Choroid plexus epithelial cell (primary cell): ENCODE results near the gene CCNB1.

Source experiments
- DNase-seq: peaks from one replicate; pipeline ENCODE4 v3.0.0-alpha.2; 2010; ENCODE audit warnings: low read depth
- H3K4me3 ChIP-seq: 2 replicates; pipeline ENCODE4 v1.5.1; 2011; ENCODE audit warnings: low read depth, mild to moderate bottlenecking, control low read depth, low read length, moderate library complexity
- TF ChIP-seq, protein P1 (sequence below): conservative IDR thresholded peaks from 2 replicates; pipeline ENCODE4 v1.5.1; 2011; ENCODE audit warnings: low read depth, mild to moderate bottlenecking, control low read depth, inconsistent platforms, low read length, moderate library complexity

The CCNB1 gene

GRCh38 chr5:69184621-69185020, 17.7 kb downstream of the CCNB1 start:
- TF ChIP-seq, protein P1, sequence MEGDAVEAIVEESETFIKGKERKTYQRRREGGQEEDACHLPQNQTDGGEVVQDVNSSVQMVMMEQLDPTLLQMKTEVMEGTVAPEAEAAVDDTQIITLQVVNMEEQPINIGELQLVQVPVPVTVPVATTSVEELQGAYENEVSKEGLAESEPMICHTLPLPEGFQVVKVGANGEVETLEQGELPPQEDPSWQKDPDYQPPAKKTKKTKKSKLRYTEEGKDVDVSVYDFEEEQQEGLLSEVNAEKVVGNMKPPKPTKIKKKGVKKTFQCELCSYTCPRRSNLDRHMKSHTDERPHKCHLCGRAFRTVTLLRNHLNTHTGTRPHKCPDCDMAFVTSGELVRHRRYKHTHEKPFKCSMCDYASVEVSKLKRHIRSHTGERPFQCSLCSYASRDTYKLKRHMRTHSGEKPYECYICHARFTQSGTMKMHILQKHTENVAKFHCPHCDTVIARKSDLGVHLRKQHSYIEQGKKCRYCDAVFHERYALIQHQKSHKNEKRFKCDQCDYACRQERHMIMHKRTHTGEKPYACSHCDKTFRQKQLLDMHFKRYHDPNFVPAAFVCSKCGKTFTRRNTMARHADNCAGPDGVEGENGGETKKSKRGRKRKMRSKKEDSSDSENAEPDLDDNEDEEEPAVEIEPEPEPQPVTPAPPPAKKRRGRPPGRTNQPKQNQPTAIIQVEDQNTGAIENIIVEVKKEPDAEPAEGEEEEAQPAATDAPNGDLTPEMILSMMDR = no peak
- no peak for DNase-seq
- no peak overlapping the region for H3K4me3 ChIP-seq

DNA sequence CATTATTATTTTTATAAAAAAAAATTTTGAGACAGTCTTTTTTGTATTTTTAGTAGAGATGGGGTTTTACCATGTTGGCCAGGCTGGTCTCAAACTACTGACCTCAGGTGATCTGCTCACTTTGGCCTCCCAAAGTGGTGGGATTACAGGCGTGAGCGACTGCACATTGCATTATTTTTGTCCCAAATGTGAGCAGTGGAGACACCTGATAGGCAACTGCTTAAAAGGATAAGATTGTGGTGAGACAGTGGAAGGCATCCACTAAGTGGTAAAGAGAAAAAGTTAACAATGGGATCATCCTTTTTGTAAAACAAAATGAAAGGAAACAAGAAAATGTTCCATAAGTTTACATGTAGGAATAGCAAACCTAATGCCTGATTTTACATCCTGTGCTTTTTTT, 20.4 kb downstream of the CCNB1 start:
- H3K4me3 ChIP-seq = no peak overlapping the region
- TF ChIP-seq, protein P1 = no peak
- DNase-seq = no peak

DNA sequence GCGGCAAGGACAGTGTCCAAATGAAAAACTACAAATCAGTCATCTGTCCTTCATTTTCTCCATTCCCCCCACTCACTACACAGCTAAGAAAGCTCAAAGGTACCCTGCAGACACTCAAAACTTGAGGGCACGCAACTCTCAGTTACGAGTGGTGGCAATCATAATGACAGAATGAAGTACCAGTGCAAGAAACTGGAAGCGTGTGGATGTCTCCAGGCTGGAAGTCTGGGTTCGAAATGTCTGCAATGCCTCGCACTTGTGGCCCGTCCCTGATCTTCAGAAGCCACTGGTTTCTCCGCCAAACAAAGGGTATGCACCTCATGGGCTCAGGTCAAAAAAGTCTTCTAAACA, 21.8 kb downstream of the CCNB1 start:
- no peak for DNase-seq
- peak overlapping the region; percentile 75 for H3K4me3 ChIP-seq
- TF ChIP-seq, protein P1 = no peak

DNA sequence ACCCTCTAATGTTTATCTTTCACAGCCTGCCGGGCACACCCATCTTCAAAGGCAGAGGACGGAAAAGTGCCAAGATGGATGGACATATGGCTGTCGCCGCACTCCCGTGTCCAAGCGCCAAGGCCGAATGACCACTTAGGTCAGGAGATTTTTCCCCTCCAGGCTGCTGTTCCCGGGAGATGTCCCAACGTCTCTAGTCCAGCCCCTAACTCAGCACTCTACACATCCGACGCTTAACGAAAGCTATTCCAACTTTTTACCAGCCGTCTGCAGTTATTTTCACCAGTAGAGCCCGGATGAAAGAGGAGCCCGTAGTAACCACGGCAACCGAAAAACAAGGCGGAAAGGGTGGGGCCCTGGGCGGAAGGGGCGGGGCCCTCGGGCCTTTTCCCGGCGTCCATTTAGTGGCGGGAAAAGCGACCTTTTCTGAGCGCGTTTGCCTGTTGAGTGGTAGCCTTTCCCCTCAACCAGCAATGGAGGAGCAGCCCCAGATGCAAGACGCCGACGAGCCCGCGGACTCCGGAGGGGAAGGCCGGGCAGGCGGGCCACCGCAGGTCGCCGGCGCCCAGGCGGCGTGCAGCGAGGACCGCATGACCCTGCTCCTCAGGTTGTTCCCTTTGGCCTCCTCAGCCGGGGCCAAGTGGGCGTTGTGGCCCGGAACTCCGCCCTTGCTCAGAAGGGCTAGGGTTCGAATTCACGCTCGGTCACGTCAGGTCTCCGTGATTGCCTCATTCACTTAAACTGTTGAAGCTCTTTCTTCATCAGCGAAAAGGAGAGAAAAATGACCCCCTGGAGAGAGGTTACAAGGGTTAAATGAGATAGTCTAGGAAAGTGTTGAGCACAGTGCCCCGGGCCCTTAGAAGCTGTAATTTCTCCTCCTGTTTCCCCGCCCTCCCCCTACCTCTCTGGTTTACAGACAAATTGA, 22.5 kb downstream of the CCNB1 start, which contains the start of gene CENPH:
CENPH (plus strand) TSS at position 422 of the 925 bp plus-strand sequence; CDS start at position 474, 52 bp downstream.
- TF ChIP-seq, protein P1 = no peak
- peak within 1 kb of the TSS; percentile 75 for H3K4me3 ChIP-seq
- peak; percentile 93 for DNase-seq

DNA sequence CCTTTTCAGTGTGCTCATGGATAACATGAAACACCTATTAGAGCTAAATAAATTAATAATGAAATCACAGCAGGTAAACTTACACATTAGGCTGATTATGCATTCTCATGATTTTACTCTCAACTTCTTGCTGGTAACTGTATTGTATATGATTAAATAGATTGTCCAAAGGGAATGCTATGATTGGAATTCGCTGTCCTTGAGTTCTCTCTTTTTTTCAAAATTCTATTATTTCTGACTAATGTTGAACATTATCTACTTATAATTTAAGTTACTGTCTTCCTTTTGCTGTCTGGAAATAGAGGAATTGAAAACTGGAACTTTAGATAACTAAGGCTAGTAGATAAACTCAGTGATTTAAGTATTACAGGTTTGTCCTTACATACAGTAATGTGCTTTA, 35.5 kb downstream of the CCNB1 start:
- peak; percentile 31 for DNase-seq
- no peak overlapping the region for H3K4me3 ChIP-seq
- TF ChIP-seq, protein P1 = no peak

DNA sequence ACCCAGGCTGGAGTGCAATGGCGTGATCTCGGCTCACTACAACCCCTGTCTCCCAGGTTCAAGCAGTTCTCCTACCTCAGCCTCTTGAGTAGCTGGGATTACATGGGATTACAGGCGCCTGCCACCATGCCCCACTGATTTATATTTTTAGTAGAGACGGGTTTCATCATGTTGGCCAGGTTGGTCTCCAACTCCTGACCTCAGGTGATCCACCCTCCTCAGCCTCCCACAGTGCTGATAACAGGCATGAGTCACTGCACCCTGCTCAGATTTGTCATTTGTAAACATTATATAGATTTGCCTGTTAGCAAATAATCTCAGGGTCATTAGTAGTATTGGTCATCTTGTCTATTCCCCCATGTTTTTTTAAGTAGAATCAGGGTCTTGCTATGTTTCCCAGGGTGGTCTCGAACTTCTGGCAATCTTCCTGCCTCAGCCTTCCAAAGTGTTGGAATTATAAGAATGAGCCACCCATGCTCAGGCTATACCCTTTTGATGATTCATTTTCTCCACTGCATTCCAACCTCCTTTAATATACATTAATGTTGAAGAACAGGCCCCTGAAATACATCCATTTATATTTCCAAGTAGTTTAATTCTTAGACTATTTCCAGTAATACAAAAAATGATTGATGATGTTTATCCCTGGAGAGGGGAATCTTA, 39.7 kb downstream of the CCNB1 start:
- H3K4me3 ChIP-seq = no peak overlapping the region
- peak; percentile 53 for DNase-seq
- TF ChIP-seq, protein P1 = no peak
